HG03045 (cell line): ENCODE data around the gene KCNQ1.

Source experiments
- ATAC-seq: cut with Tn5 transposase; IDR thresholded peaks from one replicate; pipeline ENCODE4 v1.9.1; 2021; ENCODE audit warnings: mild to moderate bottlenecking, moderate library complexity; ENCODE audit not compliant: unreplicated experiment

KCNQ1 gene

GRCh38 chr11:2519862-2520735 lies 75.3 kb downstream of the KCNQ1 start:
- no peak for ATAC-seq

- no peak for ATAC-seq
These were observed 75.9 kb downstream of the KCNQ1 start for GRCh38 chr11:2520736-2521035.

GRCh38 chr11:2521081-2521732 lies 76.4 kb downstream of the KCNQ1 start:
- no peak for ATAC-seq

- ATAC-seq = no peak
These were observed 77.2 kb downstream of the KCNQ1 start for GRCh38 chr11:2521733-2522630.

GRCh38 chr11:2522631-2523255 lies 77.9 kb downstream of the KCNQ1 start:
- ATAC-seq = no peak

GRCh38 chr11:2523821-2524391 lies 79.1 kb downstream of the KCNQ1 start:
- ATAC-seq = no peak

- ATAC-seq = no peak
These were observed 79.8 kb downstream of the KCNQ1 start for GRCh38 chr11:2524446-2525165.

GRCh38 chr11:2525166-2525861 lies 80.5 kb downstream of the KCNQ1 start:
- no peak for ATAC-seq

GRCh38 chr11:2525941-2526807 lies 81.4 kb downstream of the KCNQ1 start:
- ATAC-seq = no peak

GRCh38 chr11:2526808-2527381 lies 82.1 kb downstream of the KCNQ1 start:
- no peak for ATAC-seq

GRCh38 chr11:2527621-2528291 lies 82.9 kb downstream of the KCNQ1 start:
- no peak for ATAC-seq

- no peak for ATAC-seq
These were observed 83.7 kb downstream of the KCNQ1 start for GRCh38 chr11:2528301-2529050.

- no peak for ATAC-seq
These were observed 84.4 kb downstream of the KCNQ1 start for GRCh38 chr11:2529173-2529572.

- no peak for ATAC-seq
These were observed 84.8 kb downstream of the KCNQ1 start for GRCh38 chr11:2529636-2530035.

- ATAC-seq = no peak
These were observed 85.5 kb downstream of the KCNQ1 start for GRCh38 chr11:2530131-2530854.

- ATAC-seq = no peak
These were observed 86.0 kb downstream of the KCNQ1 start for GRCh38 chr11:2530855-2531200.
